ENCODE data around the gene SPATS2L.

- no peak for TF ChIP-seq CTCF (IDR thresholded peaks at IDR 0.05; ENCODE audit: low read depth, low read length, poor library complexity, severe bottlenecking)
- no peak for TF ChIP-seq EZH2phosphoT487 (IDR thresholded peaks at IDR 0.05; ENCODE audit: borderline replicate concordance, low read length)
These were observed 4.1 kb downstream of the SPATS2L start for GRCh38 chr2:200310545-200310971.
